Measurements from ENCODE around the gene CADM1. TPM values are rescaled to one million over a fixed set of nuclear protein-coding genes. Genes with fewer than 3 reads are reported as not detected.

Gene CADM1
- total and polyA plus RNA-seq, 4 donors, result 13.0 to 40.6 (median 28.9) TPM

- Histone ChIP-seq H3K27me3 (ENCODE audit: control insufficient read depth in 4 of 4, insufficient read depth in 4 of 4, low read length in 3 of 4) (no peaks in the 10 kb centered on the region), H3K27ac (ENCODE audit: low read depth in 1 of 2, low read length in 2 of 2) (no peak overlapping the region), H3K4me3 (ENCODE audit: low read depth in 1 of 3, low read length in 3 of 3) (no peak overlapping the region), H3K36me3 (ENCODE audit: control insufficient read depth in 4 of 4, insufficient read depth in 3 of 4, low read depth in 1 of 4, low read length in 3 of 4) (no peaks in the 10 kb centered on the region), H3K4me1 (ENCODE audit: control insufficient read depth in 4 of 4, insufficient read depth in 4 of 4, low read length in 3 of 4) (no peaks in the 10 kb centered on the region), H3K9ac (ENCODE audit: low read depth in 1 of 2, low read length in 2 of 2) (no peak overlapping the region), H3K9me3 (ENCODE audit: control insufficient read depth in 4 of 4, low read length in 3 of 4) (no peaks in the 10 kb centered on the region)
- TF ChIP-seq YY1 (IDR thresholded peaks at IDR 0.05) (no peak), HNF4G (IDR thresholded peaks at IDR 0.05) (no peak), TAF1 (conservative IDR thresholded peaks at IDR 0.05) (no peak), MAX (IDR thresholded peaks at IDR 0.05) (no peak), SP1 (IDR thresholded peaks at IDR 0.05) (no peak), REST (IDR thresholded peaks at IDR 0.05) (no peak), JUND (IDR thresholded peaks at IDR 0.05) (no peak), RAD21 (IDR thresholded peaks at IDR 0.05) (no peak), ZBTB33 (IDR thresholded peaks at IDR 0.05) (no peak), HNF4A (conservative IDR thresholded peaks at IDR 0.05) (no peak)
- DNase-seq (ENCODE audit: low spot score), result no peak
- 97% methylated on average over 1 of the region's 1 CpG for WGBS
These were observed 314.0 kb downstream of the CADM1 start for GRCh38 chr11:115190196-115190595.

- WGBS, result 90% methylated on average over 4 of the region's 4 CpGs
- H3K9me3 ChIP-seq (ENCODE audit: control insufficient read depth in 4 of 4, low read length in 3 of 4), result no peaks in the 10 kb centered on the region
These were observed 315.3 kb downstream of the CADM1 start for GRCh38 chr11:115188898-115189278.

More at GRCh38 chr11:115188898-115189278, 315.3 kb downstream of the CADM1 start:
- Histone ChIP-seq H3K27ac (ENCODE audit: low read depth in 1 of 2, low read length in 2 of 2) (no peak overlapping the region), H3K9ac (ENCODE audit: low read depth in 1 of 2, low read length in 2 of 2) (no peak overlapping the region), H3K4me3 (ENCODE audit: low read depth in 1 of 3, low read length in 3 of 3) (no peak overlapping the region), H3K36me3 (ENCODE audit: control insufficient read depth in 4 of 4, insufficient read depth in 3 of 4, low read depth in 1 of 4, low read length in 3 of 4) (no peaks in the 10 kb centered on the region), H3K27me3 (ENCODE audit: control insufficient read depth in 4 of 4, insufficient read depth in 4 of 4, low read length in 3 of 4) (no peaks in the 10 kb centered on the region), H3K4me1 (ENCODE audit: control insufficient read depth in 4 of 4, insufficient read depth in 4 of 4, low read length in 3 of 4) (no peaks in the 10 kb centered on the region)
- no peak for DNase-seq (ENCODE audit: low spot score)
- TF ChIP-seq CTCF (IDR thresholded peaks at IDR 0.05; ENCODE audit: low read depth, low read length, missing input control) (no peak), FOXA1 (IDR thresholded peaks at IDR 0.05) (no peak), SP1 (IDR thresholded peaks at IDR 0.05) (no peak), YY1 (IDR thresholded peaks at IDR 0.05) (no peak), EGR1 (IDR thresholded peaks at IDR 0.05; ENCODE audit: low read depth in 2 of 2) (no peak), GABPA (IDR thresholded peaks at IDR 0.05 in 1 of 2, conservative IDR thresholded peaks at IDR 0.05 in 1 of 2) (no peak), RXRA (IDR thresholded peaks at IDR 0.05) (no peak), ATF3 (IDR thresholded peaks at IDR 0.05) (no peak), JUND (IDR thresholded peaks at IDR 0.05) (no peak), HNF4A (conservative IDR thresholded peaks at IDR 0.05) (no peak), NR2F2 (IDR thresholded peaks at IDR 0.05) (no peak), REST (IDR thresholded peaks at IDR 0.05) (no peak), RAD21 (IDR thresholded peaks at IDR 0.05) (no peak)

All from liver (tissue), 9 donors.